Common myeloid progenitor, CD34-positive (primary cell): ENCODE results near the gene CAMK1D.

Experiments
- CTCF ChIA-PET: fragments of 350-600 bp; sonication (Branson Sonifier 250); formaldehyde crosslinking; loops from one replicate; lab custom pipeline; 2021; ENCODE audit warnings: antibody characterized with exemption; lab: Charles Lee
- POLR2A ChIA-PET: fragments of 350-600 bp; sonication (Branson Sonifier 250); formaldehyde crosslinking; loops from one replicate; lab custom pipeline; 2021; ENCODE audit warnings: antibody characterized with exemption; lab: Charles Lee
- DNase-seq, 3 donors: peaks; one replicate each; pipeline versions ENCODE4 v3.0.0 to v3.0.0-alpha.2; 2013
- H3K27ac ChIP-seq, 2 experiments: 1 replicate in 1 of 2; 2 replicates in 1 of 2; pipeline ENCODE4 v1.7.0; 2013; ENCODE audit warnings: inconsistent platforms in 2 of 2, low read length in 2 of 2, mild to moderate bottlenecking in 2 of 2, low read depth in 1 of 2, moderate library complexity in 1 of 2; ENCODE audit not compliant: severe bottlenecking in 2 of 2, insufficient read depth in 1 of 2, poor library complexity in 1 of 2
- H3K27me3 ChIP-seq, 5 experiments: replicated peaks in 2 of 5; 1 replicate in 3 of 5; 2 replicates in 2 of 5; pipeline versions ENCODE4 v1.6.1 to v1.7.0; 2013; ENCODE audit warnings: low read length in 4 of 5, mild to moderate bottlenecking in 2 of 5, moderate library complexity in 2 of 5, inconsistent platforms in 1 of 5; ENCODE audit not compliant: insufficient read depth in 5 of 5, control insufficient read depth in 4 of 5
- H3K36me3 ChIP-seq, 4 experiments: 1 replicate in 2 of 4; 2 replicates in 2 of 4; pipeline versions ENCODE4 v1.6.1 to v1.7.0; 2013; ENCODE audit warnings: low read length in 3 of 4, control low read depth in 1 of 4, mild to moderate bottlenecking in 1 of 4; ENCODE audit not compliant: control insufficient read depth in 4 of 4, insufficient read depth in 4 of 4
- H3K4me1 ChIP-seq, 4 experiments: 1 replicate in 3 of 4; 2 replicates in 1 of 4; pipeline versions ENCODE4 v1.6.1 to v1.7.1; 2013; ENCODE audit warnings: low read length in 3 of 4, mild to moderate bottlenecking in 3 of 4, control low read depth in 1 of 4, inconsistent platforms in 1 of 4, moderate library complexity in 1 of 4; ENCODE audit not compliant: control insufficient read depth in 4 of 4, insufficient read depth in 4 of 4; ENCODE audit errors: control extremely low read depth in 1 of 4
- H3K4me3 ChIP-seq, 7 experiments: 1 replicate in 4 of 7; 2 replicates in 3 of 7; pipeline versions ENCODE4 v1.5.1 to v1.7.0; 2013; ENCODE audit warnings: mild to moderate bottlenecking in 7 of 7, low read length in 6 of 7, moderate library complexity in 6 of 7, inconsistent platforms in 2 of 7, low read depth in 2 of 7, control low read depth in 1 of 7; ENCODE audit not compliant: insufficient read depth in 4 of 7, control insufficient read depth in 1 of 7; ENCODE audit errors: extremely low read depth in 1 of 7
- H3K9me3 ChIP-seq, 5 experiments: 1 replicate in 4 of 5; 2 replicates in 1 of 5; pipeline versions ENCODE4 v1.6.1 to v1.7.1; 2013; ENCODE audit warnings: low read length in 4 of 5, mild to moderate bottlenecking in 2 of 5, inconsistent platforms in 1 of 5, low read depth in 1 of 5, moderate library complexity in 1 of 5; ENCODE audit not compliant: control insufficient read depth in 4 of 5, insufficient read depth in 2 of 5; ENCODE audit errors: control extremely low read depth in 1 of 5
- WGBS: methylation state at CpG from one replicate; pipeline ENCODE4 v1.1.5; 2013; ENCODE audit not compliant: insufficient coverage; 5-methylcytosine and 5-hydroxymethylcytosine counted together

CAMK1D gene

DNA sequence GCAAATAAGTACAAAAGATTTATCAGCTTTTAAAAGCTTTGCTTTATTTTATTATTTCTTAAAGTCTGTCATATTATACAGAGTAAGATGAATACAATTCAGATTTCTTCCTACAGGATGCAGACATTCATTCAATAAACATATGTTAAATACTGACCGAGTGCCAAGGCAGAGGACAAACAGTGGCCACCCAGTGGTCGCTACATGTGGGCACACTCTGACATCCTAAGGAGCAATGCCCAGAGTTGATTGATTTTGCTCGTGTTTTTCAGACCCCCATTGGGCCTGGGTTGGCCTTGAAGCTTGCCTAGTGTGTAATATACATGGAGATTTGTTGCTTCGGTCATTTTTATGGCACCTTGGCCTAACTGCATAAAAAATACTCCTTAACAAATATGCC lies 451.0 kb downstream of the CAMK1D start:
- ChIA-PET POLR2A (no interaction called here), CTCF (interaction anchor here (0.7 to 1.8 kb wide), 4 partner anchors 12 to 586 kb away, joined by 3 to 5 read pairs (median 3); no protein-coding TSS in a partner anchor)
- DNase-seq = no peak

DNA sequence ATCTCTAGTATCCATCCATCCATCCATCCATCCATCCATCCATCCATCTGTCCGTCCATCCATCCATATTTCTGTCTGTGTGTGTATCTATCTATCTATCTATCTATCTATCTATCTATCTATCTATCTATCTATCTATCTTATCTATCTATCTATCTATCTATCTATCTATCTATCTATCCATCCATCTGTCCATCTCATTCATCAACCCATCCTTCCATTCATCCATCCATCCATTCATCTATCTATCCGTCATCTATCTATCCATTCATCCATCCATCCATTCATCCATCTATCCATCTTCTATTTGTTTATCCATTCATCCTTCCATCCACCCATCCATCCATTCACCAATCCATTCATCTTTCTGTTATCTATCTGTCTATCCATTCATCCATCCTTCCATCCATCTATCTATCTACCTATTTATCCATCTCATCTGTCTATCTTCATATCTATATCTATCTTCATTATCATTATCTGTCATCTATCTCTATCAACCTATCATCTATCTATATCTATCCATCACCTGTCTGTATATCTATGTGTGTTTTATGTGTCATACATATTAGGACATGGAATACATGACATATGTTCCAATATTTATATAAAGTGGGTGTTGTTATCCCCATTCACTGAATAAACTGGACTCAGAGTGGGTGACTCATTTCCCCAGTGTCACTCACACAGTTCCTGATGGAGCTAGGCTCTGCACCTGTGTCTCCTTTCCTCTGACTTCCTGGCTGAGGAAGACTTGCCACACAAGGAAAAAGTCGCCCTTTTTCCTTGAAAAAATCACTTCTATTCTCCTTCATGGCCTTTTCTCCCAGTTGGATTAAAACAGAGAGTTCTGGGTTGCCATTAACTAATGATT lies 452.1 kb downstream of the CAMK1D start:
- DNase-seq = no peak
- ChIA-PET CTCF (interaction anchor here (1.1 kb wide), 1 partner anchor 13 kb away, joined by 3 read pairs; no protein-coding TSS in a partner anchor), POLR2A (no interaction called here)
- Histone ChIP-seq H3K36me3 (peaks cover 0 to 6% (median under 1%) of the 10 kb centered on the region in 4 experiments), H3K4me1 (no peaks in the 10 kb centered on the region), H3K9me3 (no peaks in the 10 kb centered on the region), H3K27ac (no peak overlapping the region), H3K4me3 (no peak overlapping the region), H3K27me3 (no peaks in the 10 kb centered on the region)
- WGBS = 95% methylated on average over 1 of the region's 3 CpGs

More for the DNA sequence above, 451.0 kb downstream of the CAMK1D start:
- Histone ChIP-seq H3K27me3 (no peaks in the 10 kb centered on the region), H3K9me3 (no peaks in the 10 kb centered on the region), H3K4me3 (no peak overlapping the region), H3K36me3 (peaks cover 0 to 6% (median under 1%) of the 10 kb centered on the region in 4 experiments), H3K4me1 (no peaks in the 10 kb centered on the region), H3K27ac (no peak overlapping the region)
- 100% methylated on average over 3 of the region's 4 CpGs for WGBS

DNA sequence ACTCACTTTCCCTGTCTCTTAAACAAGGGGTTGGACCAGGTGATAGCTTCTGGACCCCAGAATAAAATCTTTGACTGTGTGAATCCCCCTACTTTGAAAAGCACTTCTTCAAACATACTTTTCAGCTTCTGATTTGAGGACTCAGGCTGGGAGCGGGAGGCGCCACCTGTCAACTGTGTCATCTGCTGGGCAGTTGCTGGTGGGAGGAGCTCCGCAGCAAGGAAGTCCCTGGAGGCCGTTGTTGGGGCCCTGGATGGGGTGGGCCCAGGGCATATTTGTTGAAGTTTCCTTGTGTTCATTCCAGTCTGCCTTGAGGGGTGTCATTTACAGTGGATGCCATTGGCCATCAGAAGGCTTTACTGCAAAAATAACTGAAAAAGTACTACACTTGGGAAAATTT lies 454.4 kb downstream of the CAMK1D start:
- no peak for DNase-seq
- 89% methylated on average over 4 of the region's 4 CpGs for WGBS
- Histone ChIP-seq H3K27ac (no peak overlapping the region), H3K4me3 (no peak overlapping the region), H3K36me3 (peaks cover 0 to 12% (median under 1%) of the 10 kb centered on the region in 4 experiments), H3K4me1 (no peaks in the 10 kb centered on the region), H3K9me3 (no peaks in the 10 kb centered on the region), H3K27me3 (no peaks in the 10 kb centered on the region)
- ChIA-PET CTCF (no interaction called here), POLR2A (no interaction called here)

DNA sequence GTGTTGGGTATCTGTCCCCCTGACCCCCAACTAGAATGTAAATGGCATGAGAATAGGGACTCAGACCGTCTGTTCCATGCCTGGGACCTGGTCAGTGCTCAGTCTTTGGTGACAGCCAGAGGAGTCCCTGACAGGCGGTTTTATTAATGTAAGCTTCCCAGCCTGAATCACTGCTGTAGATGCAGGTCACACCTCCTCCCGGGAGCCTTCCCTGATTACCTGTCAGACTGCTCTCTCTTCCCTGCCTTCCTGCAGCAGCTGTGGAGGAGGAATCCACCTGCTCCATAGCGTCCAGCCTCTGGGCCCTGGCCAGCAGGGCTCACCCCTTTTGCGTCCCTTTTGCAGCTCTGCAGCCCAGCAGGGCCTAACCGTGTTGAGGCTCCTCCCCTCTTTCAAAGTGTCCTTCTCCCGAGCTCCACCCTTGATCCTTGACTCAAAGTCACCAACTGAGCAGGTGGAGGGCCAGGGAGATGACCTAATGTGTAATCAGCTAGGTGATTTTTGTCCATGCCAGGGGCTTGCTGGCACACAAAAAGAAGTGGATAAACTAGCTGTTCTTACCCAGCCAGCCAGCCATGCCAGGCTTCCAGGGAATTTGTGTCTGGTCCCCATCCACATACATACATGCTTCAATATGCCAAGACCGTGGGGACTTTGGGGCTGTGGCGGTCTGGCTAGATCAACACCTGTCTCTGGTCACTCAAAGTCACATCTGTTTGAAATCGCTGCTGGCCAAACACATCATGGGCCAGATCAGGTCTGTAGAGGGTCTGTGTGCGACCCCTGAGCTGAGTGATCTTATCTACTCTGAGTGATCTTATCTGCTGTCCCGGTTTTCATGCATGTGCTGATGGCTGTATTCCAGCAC lies 457.1 kb downstream of the CAMK1D start:
- H3K4me1 ChIP-seq = no peaks in the 10 kb centered on the region
- no peaks in the 10 kb centered on the region for H3K27me3 ChIP-seq
- no peak for DNase-seq
- no peaks in the 10 kb centered on the region for H3K9me3 ChIP-seq
- 93% methylated on average over 11 of the region's 12 CpGs for WGBS
- no peak overlapping the region for H3K27ac ChIP-seq
- peaks cover 0 to 9% (median 0%) of the 10 kb centered on the region in 4 experiments for H3K36me3 ChIP-seq
- no peak overlapping the region for H3K4me3 ChIP-seq
- ChIA-PET POLR2A (no interaction called here), CTCF (no interaction called here)

DNA sequence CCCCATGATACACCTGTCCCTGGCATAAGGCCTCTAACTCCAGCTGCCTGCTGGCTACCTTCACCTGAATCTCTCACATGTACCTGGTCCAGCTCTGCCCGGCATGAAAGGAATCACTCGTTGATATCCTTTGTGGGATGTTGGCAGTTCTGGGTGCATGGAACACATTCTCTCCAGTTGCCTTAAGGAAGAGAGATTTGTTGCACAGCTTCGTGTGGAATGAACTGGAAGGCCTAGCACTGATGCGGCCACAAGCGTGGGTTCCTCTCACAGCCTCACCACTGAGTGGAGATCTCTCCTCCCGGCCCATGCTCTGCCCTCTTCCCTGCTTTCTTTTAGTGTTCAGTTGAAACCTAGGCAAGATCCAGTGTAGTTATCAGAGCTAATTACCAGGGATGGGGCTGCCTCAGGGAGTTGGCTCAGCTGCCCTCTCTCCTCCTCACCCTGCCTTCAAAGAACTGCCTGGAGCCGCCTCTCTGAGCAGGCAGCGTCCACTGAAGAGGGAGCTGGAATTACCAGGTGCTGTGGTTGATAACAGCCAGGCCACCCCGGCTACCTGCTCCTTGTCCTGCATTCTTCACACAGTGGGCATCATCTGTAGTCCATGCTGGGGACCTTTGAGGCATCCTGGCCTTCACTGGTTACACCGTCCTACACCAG lies 457.9 kb downstream of the CAMK1D start:
- WGBS = 100% methylated on average over 10 of the region's 10 CpGs
- POLR2A ChIA-PET = no interaction called here

DNA sequence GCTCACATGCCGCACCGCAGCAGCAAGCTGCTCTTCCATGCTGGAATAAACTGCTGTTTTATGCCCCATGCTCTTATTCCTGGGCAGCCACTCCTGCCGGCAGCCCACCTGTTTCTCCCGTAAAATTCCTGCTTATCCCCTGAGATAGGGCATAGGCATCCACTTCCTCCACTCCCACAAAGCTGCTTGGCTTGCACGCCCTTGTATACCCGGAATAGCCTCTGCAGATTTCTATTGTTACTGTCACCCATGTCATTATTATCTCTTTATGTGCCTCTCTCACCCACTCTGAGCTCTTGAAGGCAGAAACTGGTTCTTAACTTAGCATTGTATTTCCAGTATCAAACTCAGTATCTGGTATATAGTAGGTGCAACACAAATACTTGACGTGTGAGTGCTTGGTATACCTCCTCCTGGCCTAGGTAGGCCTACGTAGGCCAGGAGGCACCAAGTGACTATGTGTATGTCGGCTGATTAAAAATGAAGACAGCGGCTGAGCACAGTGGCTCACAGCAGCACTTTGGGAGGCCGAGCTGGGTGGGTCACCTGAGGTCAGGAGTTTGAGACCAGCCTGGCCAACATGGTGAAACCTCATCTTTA lies 458.8 kb downstream of the CAMK1D start:
- WGBS = 97% methylated on average over 10 of the region's 11 CpGs
- Histone ChIP-seq H3K4me3 (no peak overlapping the region), H3K9me3 (no peaks in the 10 kb centered on the region), H3K4me1 (no peaks in the 10 kb centered on the region), H3K36me3 (peaks cover 0 to 6% (median under 1%) of the 10 kb centered on the region in 4 experiments), H3K27me3 (no peaks in the 10 kb centered on the region), H3K27ac (no peak overlapping the region)
- no peak for DNase-seq
- CTCF ChIA-PET = no interaction called here
- POLR2A ChIA-PET = no interaction called here

More for the DNA sequence above, 457.9 kb downstream of the CAMK1D start:
- Histone ChIP-seq H3K9me3 (no peaks in the 10 kb centered on the region), H3K27ac (no peak overlapping the region), H3K27me3 (no peaks in the 10 kb centered on the region), H3K4me1 (no peaks in the 10 kb centered on the region), H3K36me3 (peaks cover 0 to 9% (median 0%) of the 10 kb centered on the region in 4 experiments), H3K4me3 (no peak overlapping the region)
- CTCF ChIA-PET = no interaction called here
- no peak for DNase-seq
